H1 (cell line): ENCODE data around the gene MBOAT2. TPM values are rescaled to one million over a fixed set of nuclear protein-coding genes. Genes with fewer than 3 reads are reported as not detected.

ENCODE experiments used
- ASH2L ChIP-seq: fragments of 200-600, 300-600 bp; sonication (generic); IDR thresholded peaks from one replicate; pipeline ENCODE4 v1.7.1; 2017; ENCODE audit warnings: low read length
- CBX5 ChIP-seq: fragments of 300-800, 300-1000 bp; sonication (generic); IDR thresholded peaks from 2 replicates; pipeline ENCODE4 v1.7.1; 2016; ENCODE audit warnings: antibody characterized with exemption, low read length, low read depth
- CHD2 ChIP-seq: IDR thresholded peaks from 2 replicates; pipeline ENCODE4 v1.6.1; 2012; ENCODE audit warnings: low read length, improper control_type of control experiment
- JUND ChIP-seq: IDR thresholded peaks from 2 replicates; pipeline ENCODE4 v1.6.1; 2011; ENCODE audit warnings: mild to moderate bottlenecking, improper control_type of control experiment, low read length
- KDM1A ChIP-seq: fragments of 200-600, 300-600 bp; sonication (generic); IDR thresholded peaks from 2 replicates; pipeline ENCODE4 v1.7.1; 2016; ENCODE audit warnings: mild to moderate bottlenecking, low read length, borderline replicate concordance
- MAFK ChIP-seq: IDR thresholded peaks from 2 replicates; pipeline ENCODE4 v1.6.1; 2012; ENCODE audit warnings: low read depth, mild to moderate bottlenecking, improper control_type of control experiment, low read length
- PHF8 ChIP-seq: fragments of 200-600 bp; sonication (generic); conservative IDR thresholded peaks from 2 replicates; pipeline ENCODE4 v1.7.1; 2012; ENCODE audit warnings: low read depth, mild to moderate bottlenecking, inconsistent platforms, low read length, moderate library complexity
- POU5F1 ChIP-seq: IDR thresholded peaks from 2 replicates; pipeline ENCODE4 v1.6.1; 2011; ENCODE audit warnings: low read depth, mild to moderate bottlenecking, low read length, moderate library complexity
- TBP ChIP-seq: IDR thresholded peaks from 2 replicates; pipeline ENCODE4 v1.6.1; 2011; ENCODE audit warnings: low read depth, low read length, improper control_type of control experiment
- polyA plus RNA-seq, 7 experiments: library from polyadenylated mRNA; depleted of rRNA in 3 of 7; stranded (reverse) in 5 of 7; unstranded in 2 of 7; fragments of >200 nt in 5 of 7; fragments of 200-250 nt in 2 of 7; gene quantifications; 1 replicate in 5 of 7; 2 replicates in 1 of 7; 4 replicates in 1 of 7; pipeline versions ENCODE4 v1.2.1 to v1.2.3, GENCODE V29; 2011 to 2013; ENCODE audit warnings: missing spikeins in 2 of 7, mixed read lengths in 2 of 7
- total RNA-seq: library from RNA; stranded (reverse); fragmentation: NEBNext Ultra II Directional; extraction: Animal tissue kit (Norgen Biotek cat#: 25700); gene quantifications from 2 replicates; pipeline ENCODE4 v1.2.1, GENCODE V29; 2021
- TF ChIP-seq, protein P1 (sequence below): fragments of 300-600 bp; sonication (generic); IDR thresholded peaks from 2 replicates; pipeline ENCODE4 v1.7.1; 2012; ENCODE audit warnings: low read length, moderate library complexity, mild to moderate bottlenecking, inconsistent platforms; ENCODE audit not compliant: insufficient replicate concordance

MBOAT2 gene
- total and polyA plus RNA-seq, 2 of the 8 experiments (the other 6 are each of a cell fraction or from before 2014, with no cell fraction given), result 11.2 to 23.4 TPM

DNA sequence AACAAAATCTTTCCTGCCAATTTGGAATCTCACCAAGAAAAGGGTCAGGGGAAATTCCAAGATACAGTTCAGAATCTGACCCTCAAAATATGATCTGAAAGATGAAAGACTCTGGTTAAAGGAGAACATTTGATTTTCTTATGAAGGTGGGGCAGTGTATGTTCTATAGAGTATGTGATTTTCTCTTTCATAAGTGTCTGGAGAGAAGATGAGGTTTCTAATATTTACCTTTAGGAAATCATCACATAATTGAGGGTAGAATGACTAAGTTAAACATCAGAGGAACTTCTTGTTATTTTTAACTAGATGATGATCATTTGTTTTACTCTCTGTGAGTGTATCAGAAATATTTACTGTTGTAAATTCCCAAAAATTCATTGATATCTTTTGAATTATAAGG lies 27.8 kb upstream of the MBOAT2 start (continued):
- TF ChIP-seq, protein P1, sequence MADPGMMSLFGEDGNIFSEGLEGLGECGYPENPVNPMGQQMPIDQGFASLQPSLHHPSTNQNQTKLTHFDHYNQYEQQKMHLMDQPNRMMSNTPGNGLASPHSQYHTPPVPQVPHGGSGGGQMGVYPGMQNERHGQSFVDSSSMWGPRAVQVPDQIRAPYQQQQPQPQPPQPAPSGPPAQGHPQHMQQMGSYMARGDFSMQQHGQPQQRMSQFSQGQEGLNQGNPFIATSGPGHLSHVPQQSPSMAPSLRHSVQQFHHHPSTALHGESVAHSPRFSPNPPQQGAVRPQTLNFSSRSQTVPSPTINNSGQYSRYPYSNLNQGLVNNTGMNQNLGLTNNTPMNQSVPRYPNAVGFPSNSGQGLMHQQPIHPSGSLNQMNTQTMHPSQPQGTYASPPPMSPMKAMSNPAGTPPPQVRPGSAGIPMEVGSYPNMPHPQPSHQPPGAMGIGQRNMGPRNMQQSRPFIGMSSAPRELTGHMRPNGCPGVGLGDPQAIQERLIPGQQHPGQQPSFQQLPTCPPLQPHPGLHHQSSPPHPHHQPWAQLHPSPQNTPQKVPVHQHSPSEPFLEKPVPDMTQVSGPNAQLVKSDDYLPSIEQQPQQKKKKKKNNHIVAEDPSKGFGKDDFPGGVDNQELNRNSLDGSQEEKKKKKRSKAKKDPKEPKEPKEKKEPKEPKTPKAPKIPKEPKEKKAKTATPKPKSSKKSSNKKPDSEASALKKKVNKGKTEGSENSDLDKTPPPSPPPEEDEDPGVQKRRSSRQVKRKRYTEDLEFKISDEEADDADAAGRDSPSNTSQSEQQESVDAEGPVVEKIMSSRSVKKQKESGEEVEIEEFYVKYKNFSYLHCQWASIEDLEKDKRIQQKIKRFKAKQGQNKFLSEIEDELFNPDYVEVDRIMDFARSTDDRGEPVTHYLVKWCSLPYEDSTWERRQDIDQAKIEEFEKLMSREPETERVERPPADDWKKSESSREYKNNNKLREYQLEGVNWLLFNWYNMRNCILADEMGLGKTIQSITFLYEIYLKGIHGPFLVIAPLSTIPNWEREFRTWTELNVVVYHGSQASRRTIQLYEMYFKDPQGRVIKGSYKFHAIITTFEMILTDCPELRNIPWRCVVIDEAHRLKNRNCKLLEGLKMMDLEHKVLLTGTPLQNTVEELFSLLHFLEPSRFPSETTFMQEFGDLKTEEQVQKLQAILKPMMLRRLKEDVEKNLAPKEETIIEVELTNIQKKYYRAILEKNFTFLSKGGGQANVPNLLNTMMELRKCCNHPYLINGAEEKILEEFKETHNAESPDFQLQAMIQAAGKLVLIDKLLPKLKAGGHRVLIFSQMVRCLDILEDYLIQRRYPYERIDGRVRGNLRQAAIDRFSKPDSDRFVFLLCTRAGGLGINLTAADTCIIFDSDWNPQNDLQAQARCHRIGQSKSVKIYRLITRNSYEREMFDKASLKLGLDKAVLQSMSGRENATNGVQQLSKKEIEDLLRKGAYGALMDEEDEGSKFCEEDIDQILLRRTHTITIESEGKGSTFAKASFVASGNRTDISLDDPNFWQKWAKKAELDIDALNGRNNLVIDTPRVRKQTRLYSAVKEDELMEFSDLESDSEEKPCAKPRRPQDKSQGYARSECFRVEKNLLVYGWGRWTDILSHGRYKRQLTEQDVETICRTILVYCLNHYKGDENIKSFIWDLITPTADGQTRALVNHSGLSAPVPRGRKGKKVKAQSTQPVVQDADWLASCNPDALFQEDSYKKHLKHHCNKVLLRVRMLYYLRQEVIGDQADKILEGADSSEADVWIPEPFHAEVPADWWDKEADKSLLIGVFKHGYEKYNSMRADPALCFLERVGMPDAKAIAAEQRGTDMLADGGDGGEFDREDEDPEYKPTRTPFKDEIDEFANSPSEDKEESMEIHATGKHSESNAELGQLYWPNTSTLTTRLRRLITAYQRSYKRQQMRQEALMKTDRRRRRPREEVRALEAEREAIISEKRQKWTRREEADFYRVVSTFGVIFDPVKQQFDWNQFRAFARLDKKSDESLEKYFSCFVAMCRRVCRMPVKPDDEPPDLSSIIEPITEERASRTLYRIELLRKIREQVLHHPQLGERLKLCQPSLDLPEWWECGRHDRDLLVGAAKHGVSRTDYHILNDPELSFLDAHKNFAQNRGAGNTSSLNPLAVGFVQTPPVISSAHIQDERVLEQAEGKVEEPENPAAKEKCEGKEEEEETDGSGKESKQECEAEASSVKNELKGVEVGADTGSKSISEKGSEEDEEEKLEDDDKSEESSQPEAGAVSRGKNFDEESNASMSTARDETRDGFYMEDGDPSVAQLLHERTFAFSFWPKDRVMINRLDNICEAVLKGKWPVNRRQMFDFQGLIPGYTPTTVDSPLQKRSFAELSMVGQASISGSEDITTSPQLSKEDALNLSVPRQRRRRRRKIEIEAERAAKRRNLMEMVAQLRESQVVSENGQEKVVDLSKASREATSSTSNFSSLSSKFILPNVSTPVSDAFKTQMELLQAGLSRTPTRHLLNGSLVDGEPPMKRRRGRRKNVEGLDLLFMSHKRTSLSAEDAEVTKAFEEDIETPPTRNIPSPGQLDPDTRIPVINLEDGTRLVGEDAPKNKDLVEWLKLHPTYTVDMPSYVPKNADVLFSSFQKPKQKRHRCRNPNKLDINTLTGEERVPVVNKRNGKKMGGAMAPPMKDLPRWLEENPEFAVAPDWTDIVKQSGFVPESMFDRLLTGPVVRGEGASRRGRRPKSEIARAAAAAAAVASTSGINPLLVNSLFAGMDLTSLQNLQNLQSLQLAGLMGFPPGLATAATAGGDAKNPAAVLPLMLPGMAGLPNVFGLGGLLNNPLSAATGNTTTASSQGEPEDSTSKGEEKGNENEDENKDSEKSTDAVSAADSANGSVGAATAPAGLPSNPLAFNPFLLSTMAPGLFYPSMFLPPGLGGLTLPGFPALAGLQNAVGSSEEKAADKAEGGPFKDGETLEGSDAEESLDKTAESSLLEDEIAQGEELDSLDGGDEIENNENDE, result no peak
- TF ChIP-seq PHF8 (no peak), MAFK (no peak), CBX5 (no peak), KDM1A (no peak), ASH2L (no peak), POU5F1 (no peak), CHD2 (no peak), TBP (no peak), JUND (no peak)
